Ishikawa (cell line): ENCODE data around the gene ZFYVE9.

Experiments
- CEBPB ChIP-seq: IDR thresholded peaks from 2 replicates; pipeline ENCODE4 v1.6.1; 2012
- CREB1 ChIP-seq: IDR thresholded peaks from 2 replicates; pipeline ENCODE4 v1.6.1; 2012; ENCODE audit warnings: low read depth
- EGR1 ChIP-seq: IDR thresholded peaks from 2 replicates; pipeline ENCODE4 v1.6.1; 2012
- EP300 ChIP-seq: IDR thresholded peaks from 2 replicates; pipeline ENCODE4 v1.6.1; 2012; ENCODE audit warnings: borderline replicate concordance
- FOXM1 ChIP-seq: IDR thresholded peaks from 2 replicates; pipeline ENCODE4 v1.6.1; 2012; ENCODE audit warnings: low read depth, borderline replicate concordance
- NFIC ChIP-seq: IDR thresholded peaks from 2 replicates; pipeline ENCODE4 v1.6.1; 2012
- RAD21 ChIP-seq: IDR thresholded peaks from 2 replicates; pipeline ENCODE4 v1.6.1; 2012; ENCODE audit warnings: low read depth
- TAF1 ChIP-seq: IDR thresholded peaks from 2 replicates; pipeline ENCODE4 v1.6.1; 2012; ENCODE audit warnings: low read depth, mild to moderate bottlenecking
- TCF12 ChIP-seq: IDR thresholded peaks from 2 replicates; pipeline ENCODE4 v1.6.1; 2012; ENCODE audit warnings: low read depth
- TEAD4 ChIP-seq: IDR thresholded peaks from 2 replicates; pipeline ENCODE4 v1.6.1; 2012
- YY1 ChIP-seq: IDR thresholded peaks from 2 replicates; pipeline ENCODE4 v1.6.1; 2012; ENCODE audit warnings: low read depth
- ZBTB7A ChIP-seq: IDR thresholded peaks from 2 replicates; pipeline ENCODE4 v1.6.1; 2012; ENCODE audit warnings: low read depth
- TF ChIP-seq, protein P1 (sequence below): IDR thresholded peaks from 2 replicates; pipeline ENCODE4 v1.6.1; 2012
- TF ChIP-seq, protein P2 (sequence below): IDR thresholded peaks from 2 replicates; pipeline ENCODE4 v1.6.1; 2012; ENCODE audit warnings: low read depth, mild to moderate bottlenecking
- TF ChIP-seq, protein P3 (sequence below): IDR thresholded peaks from 2 replicates; pipeline ENCODE4 v1.6.1; 2012

Gene ZFYVE9

DNA sequence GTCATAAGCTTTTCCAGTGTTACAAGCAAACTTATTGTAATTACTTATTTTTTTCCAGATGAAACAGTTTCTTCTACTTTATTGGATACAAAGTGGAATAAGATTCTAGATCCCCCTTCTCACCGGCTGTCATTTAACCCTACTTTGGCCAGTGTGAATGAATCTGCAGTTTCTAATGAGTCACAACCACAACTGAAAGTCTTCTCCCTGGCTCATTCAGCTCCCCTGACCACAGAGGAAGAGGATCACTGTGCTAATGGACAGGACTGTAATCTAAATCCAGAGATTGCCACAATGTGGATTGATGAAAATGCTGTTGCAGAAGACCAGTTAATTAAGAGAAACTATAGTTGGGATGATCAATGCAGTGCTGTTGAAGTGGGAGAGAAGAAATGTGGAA lies 95.5 kb downstream of the ZFYVE9 start:
- TF ChIP-seq EP300 (no peak), ZBTB7A (no peak)

DNA sequence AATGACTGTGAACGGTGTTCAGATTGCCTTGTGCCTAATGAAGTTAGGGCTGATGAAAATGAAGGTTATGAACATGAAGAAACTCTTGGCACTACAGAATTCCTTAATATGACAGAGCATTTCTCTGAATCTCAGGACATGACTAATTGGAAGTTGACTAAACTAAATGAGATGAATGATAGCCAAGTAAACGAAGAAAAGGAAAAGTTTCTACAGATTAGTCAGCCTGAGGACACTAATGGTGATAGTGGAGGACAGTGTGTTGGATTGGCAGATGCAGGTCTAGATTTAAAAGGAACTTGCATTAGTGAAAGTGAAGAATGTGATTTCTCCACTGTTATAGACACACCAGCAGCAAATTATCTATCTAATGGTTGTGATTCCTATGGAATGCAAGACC lies 96.6 kb downstream of the ZFYVE9 start:
- TF ChIP-seq FOXM1 (no peak), YY1 (no peak), EGR1 (no peak), RAD21 (no peak), EP300 (no peak), CEBPB (no peak), CREB1 (no peak), NFIC (no peak), TAF1 (no peak), TCF12 (no peak), TEAD4 (no peak), ZBTB7A (no peak)
- TF ChIP-seq, protein P1, sequence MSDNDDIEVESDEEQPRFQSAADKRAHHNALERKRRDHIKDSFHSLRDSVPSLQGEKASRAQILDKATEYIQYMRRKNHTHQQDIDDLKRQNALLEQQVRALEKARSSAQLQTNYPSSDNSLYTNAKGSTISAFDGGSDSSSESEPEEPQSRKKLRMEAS = no peak
- TF ChIP-seq, protein P2, sequence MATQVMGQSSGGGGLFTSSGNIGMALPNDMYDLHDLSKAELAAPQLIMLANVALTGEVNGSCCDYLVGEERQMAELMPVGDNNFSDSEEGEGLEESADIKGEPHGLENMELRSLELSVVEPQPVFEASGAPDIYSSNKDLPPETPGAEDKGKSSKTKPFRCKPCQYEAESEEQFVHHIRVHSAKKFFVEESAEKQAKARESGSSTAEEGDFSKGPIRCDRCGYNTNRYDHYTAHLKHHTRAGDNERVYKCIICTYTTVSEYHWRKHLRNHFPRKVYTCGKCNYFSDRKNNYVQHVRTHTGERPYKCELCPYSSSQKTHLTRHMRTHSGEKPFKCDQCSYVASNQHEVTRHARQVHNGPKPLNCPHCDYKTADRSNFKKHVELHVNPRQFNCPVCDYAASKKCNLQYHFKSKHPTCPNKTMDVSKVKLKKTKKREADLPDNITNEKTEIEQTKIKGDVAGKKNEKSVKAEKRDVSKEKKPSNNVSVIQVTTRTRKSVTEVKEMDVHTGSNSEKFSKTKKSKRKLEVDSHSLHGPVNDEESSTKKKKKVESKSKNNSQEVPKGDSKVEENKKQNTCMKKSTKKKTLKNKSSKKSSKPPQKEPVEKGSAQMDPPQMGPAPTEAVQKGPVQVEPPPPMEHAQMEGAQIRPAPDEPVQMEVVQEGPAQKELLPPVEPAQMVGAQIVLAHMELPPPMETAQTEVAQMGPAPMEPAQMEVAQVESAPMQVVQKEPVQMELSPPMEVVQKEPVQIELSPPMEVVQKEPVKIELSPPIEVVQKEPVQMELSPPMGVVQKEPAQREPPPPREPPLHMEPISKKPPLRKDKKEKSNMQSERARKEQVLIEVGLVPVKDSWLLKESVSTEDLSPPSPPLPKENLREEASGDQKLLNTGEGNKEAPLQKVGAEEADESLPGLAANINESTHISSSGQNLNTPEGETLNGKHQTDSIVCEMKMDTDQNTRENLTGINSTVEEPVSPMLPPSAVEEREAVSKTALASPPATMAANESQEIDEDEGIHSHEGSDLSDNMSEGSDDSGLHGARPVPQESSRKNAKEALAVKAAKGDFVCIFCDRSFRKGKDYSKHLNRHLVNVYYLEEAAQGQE = no peak
- TF ChIP-seq, protein P3, sequence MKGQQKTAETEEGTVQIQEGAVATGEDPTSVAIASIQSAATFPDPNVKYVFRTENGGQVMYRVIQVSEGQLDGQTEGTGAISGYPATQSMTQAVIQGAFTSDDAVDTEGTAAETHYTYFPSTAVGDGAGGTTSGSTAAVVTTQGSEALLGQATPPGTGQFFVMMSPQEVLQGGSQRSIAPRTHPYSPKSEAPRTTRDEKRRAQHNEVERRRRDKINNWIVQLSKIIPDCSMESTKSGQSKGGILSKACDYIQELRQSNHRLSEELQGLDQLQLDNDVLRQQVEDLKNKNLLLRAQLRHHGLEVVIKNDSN = no peak

DNA sequence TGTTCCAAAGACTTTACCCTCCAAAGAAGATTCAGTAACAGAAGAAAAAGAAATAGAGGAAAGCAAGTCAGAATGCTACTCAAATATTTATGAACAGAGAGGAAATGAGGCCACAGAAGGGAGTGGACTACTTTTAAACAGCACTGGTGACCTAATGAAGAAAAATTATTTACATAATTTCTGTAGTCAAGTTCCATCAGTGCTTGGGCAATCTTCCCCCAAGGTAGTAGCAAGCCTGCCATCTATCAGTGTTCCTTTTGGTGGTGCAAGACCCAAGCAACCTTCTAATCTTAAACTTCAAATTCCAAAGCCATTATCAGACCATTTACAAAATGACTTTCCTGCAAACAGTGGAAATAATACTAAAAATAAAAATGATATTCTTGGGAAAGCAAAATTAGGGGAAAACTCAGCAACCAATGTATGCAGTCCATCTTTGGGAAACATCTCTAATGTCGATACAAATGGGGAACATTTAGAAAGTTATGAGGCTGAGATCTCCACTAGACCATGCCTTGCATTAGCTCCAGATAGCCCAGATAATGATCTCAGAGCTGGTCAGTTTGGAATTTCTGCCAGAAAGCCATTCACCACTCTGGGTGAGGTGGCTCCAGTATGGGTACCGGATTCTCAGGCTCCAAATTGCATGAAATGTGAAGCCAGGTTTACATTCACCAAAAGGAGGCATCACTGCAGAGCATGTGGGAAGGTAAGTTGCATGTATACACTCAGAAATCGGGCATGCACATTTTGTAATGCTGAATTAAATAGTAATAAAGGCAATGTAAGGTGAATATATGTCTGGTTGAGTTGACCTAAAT lies 97.2 kb downstream of the ZFYVE9 start:
- no peak for TF ChIP-seq CEBPB

DNA sequence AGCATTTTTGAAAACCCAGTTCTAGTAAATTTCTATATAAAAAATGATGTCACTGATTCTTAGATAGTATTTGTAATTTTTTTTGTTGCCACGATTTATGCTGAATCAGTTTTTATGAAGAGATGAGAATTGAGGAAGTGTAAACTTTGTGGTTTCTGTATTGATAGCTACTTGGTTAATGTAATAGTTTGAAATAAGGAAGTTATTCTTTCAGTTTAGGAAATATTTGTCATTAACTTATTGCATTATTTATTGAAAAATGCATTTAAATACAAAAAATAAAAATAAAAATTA lies 97.8 kb downstream of the ZFYVE9 start:
- no peak for TF ChIP-seq NFIC
- no peak for TF ChIP-seq ZBTB7A
- TF ChIP-seq CREB1 = no peak
- no peak for TF ChIP-seq TAF1
- TF ChIP-seq EGR1 = no peak
- no peak for TF ChIP-seq TEAD4
- TF ChIP-seq FOXM1 = no peak
- TF ChIP-seq, protein P3 = no peak
- no peak for TF ChIP-seq RAD21

DNA sequence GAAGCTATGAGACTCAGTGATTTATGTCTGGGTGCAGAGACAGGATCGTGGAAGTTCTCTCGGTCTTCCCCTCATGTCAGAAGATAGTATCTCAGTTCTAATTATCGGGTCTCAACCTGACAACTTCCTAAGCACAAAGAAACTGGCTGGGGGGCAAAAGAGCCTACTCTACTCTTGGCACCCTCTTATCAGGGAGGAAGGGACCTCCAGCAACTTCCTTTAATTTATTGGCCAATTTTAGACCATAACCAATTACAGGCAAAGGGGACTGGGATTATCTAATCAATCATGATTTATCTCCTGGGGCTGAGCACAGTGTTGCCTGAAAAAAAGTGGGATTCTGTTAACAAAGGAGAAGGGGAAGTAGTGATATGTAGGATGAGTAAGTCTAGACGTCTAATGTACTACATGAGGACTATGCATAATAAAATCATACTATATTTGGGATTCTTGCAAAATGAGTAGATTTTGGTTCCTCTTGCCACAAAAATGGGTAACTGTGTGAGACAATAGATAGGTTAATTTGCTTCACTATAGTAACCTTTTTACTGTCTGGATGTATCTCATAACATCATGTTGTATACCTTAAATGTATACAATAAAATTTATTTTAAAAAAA lies 98.8 kb downstream of the ZFYVE9 start:
- TF ChIP-seq ZBTB7A (no peak), NFIC (no peak), CEBPB (no peak), CREB1 (no peak), TCF12 (no peak), YY1 (no peak), EGR1 (no peak), RAD21 (no peak), EP300 (no peak), TAF1 (no peak), FOXM1 (no peak), TEAD4 (no peak)
- TF ChIP-seq, protein P2 = no peak
- TF ChIP-seq, protein P1 = no peak
- TF ChIP-seq, protein P3 = no peak

DNA sequence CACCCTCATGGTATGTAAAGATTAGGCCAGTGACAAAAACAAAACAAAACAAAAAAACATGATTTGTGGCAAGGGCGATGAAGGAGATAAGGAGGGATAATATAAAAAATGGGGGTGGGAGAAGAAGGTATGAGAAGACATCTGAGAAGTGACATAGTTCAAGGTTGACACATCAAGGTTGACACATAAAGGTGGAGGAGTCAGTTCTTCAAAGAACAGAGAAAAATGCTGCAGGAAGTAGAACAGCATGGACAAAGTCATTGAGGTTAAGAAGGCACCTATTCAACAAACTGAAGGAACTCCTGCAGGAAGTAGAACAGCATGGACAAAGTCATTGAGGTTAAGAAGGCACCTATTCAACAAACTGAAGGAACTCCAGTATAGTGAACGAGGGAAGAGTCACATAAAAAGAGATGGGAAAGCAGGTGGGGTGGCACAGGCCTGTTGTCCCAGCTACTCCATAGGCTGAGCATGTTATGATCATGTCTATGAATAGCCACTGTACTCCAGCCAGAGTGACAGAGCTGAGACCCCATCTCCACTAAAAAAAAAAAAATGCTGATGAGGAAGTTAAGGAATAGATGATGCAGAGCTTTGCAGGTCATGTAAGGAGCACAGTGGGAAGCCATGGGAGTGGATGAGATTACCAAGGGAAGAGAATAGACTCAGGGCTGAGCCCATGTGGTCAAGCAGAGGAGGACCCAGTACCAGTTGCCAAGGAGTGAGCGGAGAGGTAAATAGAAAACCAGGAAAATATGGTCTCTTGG lies 101.5 kb downstream of the ZFYVE9 start:
- TF ChIP-seq, protein P1 = no peak
- TF ChIP-seq, protein P2 = no peak
- TF ChIP-seq YY1 (no peak), EGR1 (no peak), NFIC (no peak), FOXM1 (no peak), EP300 (no peak), CEBPB (no peak), RAD21 (no peak)
- TF ChIP-seq, protein P3 = no peak
